Measurements from ENCODE around the gene SH3GL2.

- TF ChIP-seq REST (IDR thresholded peaks at IDR 0.05; ENCODE audit: low read depth), result no peak
- no peak for TF ChIP-seq USF1 (IDR thresholded peaks at IDR 0.05)
- TF ChIP-seq TAF1 (IDR thresholded peaks at IDR 0.05; ENCODE audit: low read depth), result no peak
- no peak for TF ChIP-seq RAD21 (IDR thresholded peaks at IDR 0.05; ENCODE audit: low read depth)
- TF ChIP-seq EGR1 (IDR thresholded peaks at IDR 0.05), result no peak
- TF ChIP-seq YY1 (IDR thresholded peaks at IDR 0.05; ENCODE audit: low read depth), result no peak
- TF ChIP-seq ZBTB7A (IDR thresholded peaks at IDR 0.05; ENCODE audit: low read depth), result no peak
- no peak for TF ChIP-seq CEBPB (IDR thresholded peaks at IDR 0.05)
- TF ChIP-seq FOXM1 (IDR thresholded peaks at IDR 0.05; ENCODE audit: borderline replicate concordance, low read depth), result no peak
- no peak for TF ChIP-seq TEAD4 (IDR thresholded peaks at IDR 0.05)
- no peak for TF ChIP-seq MAX (IDR thresholded peaks at IDR 0.05)
- no peak for TF ChIP-seq EP300 (IDR thresholded peaks at IDR 0.05; ENCODE audit: borderline replicate concordance)
- TF ChIP-seq CREB1 (IDR thresholded peaks at IDR 0.05; ENCODE audit: low read depth), result no peak
- TF ChIP-seq TCF12 (IDR thresholded peaks at IDR 0.05; ENCODE audit: low read depth), result no peak
Measured at GRCh38 chr9:17588941-17589340, 10.1 kb downstream of the SH3GL2 start.
